HCT116 (cell line): ENCODE data around the gene LTO1.

Experiments used
- CEBPB ChIP-seq: IDR thresholded peaks from 2 replicates; pipeline ENCODE4 v1.6.1; 2012; ENCODE audit warnings: low read depth
- EGR1 ChIP-seq: IDR thresholded peaks from 2 replicates; pipeline ENCODE4 v1.6.1; 2012; ENCODE audit warnings: low read depth
- EZH2 ChIP-seq: fragments of 200-600 bp; sonication (generic); IDR thresholded peaks from 2 replicates; pipeline ENCODE4 v1.6.1; 2017; ENCODE audit warnings: antibody characterized with exemption, mixed run types
- EZH2phosphoT487 ChIP-seq: fragments of 200-600 bp; IDR thresholded peaks from 2 replicates; pipeline ENCODE4 v1.6.1; 2018; ENCODE audit warnings: antibody characterized with exemption, borderline replicate concordance
- JUND ChIP-seq: IDR thresholded peaks from 2 replicates; pipeline ENCODE4 v1.6.1; 2012
- POLR2A ChIP-seq: IDR thresholded peaks from 2 replicates; pipeline ENCODE4 v1.7.0; 2011; ENCODE audit warnings: borderline replicate concordance; ENCODE audit not compliant: insufficient read depth, insufficient read length; ENCODE audit errors: extremely low read depth
- POLR2AphosphoS5 ChIP-seq: IDR thresholded peaks from 2 replicates; pipeline ENCODE4 v1.6.1; 2011; ENCODE audit warnings: mild to moderate bottlenecking, low read depth, low read length, moderate library complexity
- RAD21 ChIP-seq: IDR thresholded peaks from 2 replicates; pipeline ENCODE4 v1.6.1; 2012; ENCODE audit warnings: low read depth, mild to moderate bottlenecking
- YY1 ChIP-seq: IDR thresholded peaks from 2 replicates; pipeline ENCODE4 v1.6.1; 2011; ENCODE audit warnings: low read length, low read depth, moderate library complexity, mild to moderate bottlenecking; ENCODE audit not compliant: insufficient replicate concordance; ENCODE audit errors: extremely low read depth
- TF ChIP-seq, protein P1 (sequence below), 3 experiments: fragments of 200-600 bp in 1 of 3; sonication (generic) in 1 of 3; IDR thresholded peaks in 2 of 3; conservative IDR thresholded peaks in 1 of 3; 2 replicates each; pipeline ENCODE4 v1.5.1; 2012 to 2017; ENCODE audit warnings: low read depth in 2 of 3, low read length in 2 of 3, antibody characterized with exemption in 1 of 3, borderline replicate concordance in 1 of 3, control low read depth in 1 of 3, mild to moderate bottlenecking in 1 of 3, mixed read lengths in 1 of 3, mixed run types in 1 of 3, moderate library complexity in 1 of 3; ENCODE audit not compliant: insufficient read depth in 1 of 3
- TF ChIP-seq, protein P2 (sequence below): IDR thresholded peaks from 2 replicates; pipeline ENCODE4 v1.6.1; 2012
- TF ChIP-seq, protein P3 (sequence below): IDR thresholded peaks from 2 replicates; pipeline ENCODE4 v1.6.1; 2012; ENCODE audit warnings: low read depth

DNA sequence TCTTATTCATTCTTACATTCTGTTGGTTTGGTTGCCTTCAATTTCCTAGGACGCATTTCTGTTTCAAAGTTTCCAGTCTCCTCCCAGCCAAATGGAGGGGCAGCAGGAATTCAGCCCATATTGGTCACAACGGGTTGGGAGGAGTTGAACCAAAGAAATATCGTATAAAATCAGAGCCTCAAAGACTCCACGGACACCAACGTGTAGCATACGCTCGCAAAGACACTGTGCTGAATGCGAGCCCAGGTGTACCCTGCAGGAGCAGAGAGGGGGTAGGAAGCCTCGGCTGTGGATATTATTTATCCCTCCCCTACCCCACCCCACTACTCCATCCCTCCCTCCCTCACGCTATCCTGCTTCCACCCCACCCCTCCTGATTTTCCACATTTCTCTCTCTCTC lies 49.7 kb downstream of the LTO1 start:
- no peak for TF ChIP-seq EZH2phosphoT487
- TF ChIP-seq POLR2AphosphoS5 = no peak
- TF ChIP-seq, protein P1, sequence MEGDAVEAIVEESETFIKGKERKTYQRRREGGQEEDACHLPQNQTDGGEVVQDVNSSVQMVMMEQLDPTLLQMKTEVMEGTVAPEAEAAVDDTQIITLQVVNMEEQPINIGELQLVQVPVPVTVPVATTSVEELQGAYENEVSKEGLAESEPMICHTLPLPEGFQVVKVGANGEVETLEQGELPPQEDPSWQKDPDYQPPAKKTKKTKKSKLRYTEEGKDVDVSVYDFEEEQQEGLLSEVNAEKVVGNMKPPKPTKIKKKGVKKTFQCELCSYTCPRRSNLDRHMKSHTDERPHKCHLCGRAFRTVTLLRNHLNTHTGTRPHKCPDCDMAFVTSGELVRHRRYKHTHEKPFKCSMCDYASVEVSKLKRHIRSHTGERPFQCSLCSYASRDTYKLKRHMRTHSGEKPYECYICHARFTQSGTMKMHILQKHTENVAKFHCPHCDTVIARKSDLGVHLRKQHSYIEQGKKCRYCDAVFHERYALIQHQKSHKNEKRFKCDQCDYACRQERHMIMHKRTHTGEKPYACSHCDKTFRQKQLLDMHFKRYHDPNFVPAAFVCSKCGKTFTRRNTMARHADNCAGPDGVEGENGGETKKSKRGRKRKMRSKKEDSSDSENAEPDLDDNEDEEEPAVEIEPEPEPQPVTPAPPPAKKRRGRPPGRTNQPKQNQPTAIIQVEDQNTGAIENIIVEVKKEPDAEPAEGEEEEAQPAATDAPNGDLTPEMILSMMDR (IDR thresholded peaks at IDR 0.05 in 2 of 3, conservative IDR thresholded peaks at IDR 0.05 in 1 of 3; ENCODE audit: borderline replicate concordance in 1 of 3, insufficient read depth in 1 of 3, low read depth in 2 of 3, low read length in 2 of 3) = no peak
- no peak for TF ChIP-seq EZH2
- TF ChIP-seq JUND = no peak
- TF ChIP-seq RAD21 = no peak
- TF ChIP-seq, protein P2, sequence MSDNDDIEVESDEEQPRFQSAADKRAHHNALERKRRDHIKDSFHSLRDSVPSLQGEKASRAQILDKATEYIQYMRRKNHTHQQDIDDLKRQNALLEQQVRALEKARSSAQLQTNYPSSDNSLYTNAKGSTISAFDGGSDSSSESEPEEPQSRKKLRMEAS = no peak
- TF ChIP-seq YY1 = no peak
- no peak for TF ChIP-seq POLR2A
- TF ChIP-seq, protein P3, sequence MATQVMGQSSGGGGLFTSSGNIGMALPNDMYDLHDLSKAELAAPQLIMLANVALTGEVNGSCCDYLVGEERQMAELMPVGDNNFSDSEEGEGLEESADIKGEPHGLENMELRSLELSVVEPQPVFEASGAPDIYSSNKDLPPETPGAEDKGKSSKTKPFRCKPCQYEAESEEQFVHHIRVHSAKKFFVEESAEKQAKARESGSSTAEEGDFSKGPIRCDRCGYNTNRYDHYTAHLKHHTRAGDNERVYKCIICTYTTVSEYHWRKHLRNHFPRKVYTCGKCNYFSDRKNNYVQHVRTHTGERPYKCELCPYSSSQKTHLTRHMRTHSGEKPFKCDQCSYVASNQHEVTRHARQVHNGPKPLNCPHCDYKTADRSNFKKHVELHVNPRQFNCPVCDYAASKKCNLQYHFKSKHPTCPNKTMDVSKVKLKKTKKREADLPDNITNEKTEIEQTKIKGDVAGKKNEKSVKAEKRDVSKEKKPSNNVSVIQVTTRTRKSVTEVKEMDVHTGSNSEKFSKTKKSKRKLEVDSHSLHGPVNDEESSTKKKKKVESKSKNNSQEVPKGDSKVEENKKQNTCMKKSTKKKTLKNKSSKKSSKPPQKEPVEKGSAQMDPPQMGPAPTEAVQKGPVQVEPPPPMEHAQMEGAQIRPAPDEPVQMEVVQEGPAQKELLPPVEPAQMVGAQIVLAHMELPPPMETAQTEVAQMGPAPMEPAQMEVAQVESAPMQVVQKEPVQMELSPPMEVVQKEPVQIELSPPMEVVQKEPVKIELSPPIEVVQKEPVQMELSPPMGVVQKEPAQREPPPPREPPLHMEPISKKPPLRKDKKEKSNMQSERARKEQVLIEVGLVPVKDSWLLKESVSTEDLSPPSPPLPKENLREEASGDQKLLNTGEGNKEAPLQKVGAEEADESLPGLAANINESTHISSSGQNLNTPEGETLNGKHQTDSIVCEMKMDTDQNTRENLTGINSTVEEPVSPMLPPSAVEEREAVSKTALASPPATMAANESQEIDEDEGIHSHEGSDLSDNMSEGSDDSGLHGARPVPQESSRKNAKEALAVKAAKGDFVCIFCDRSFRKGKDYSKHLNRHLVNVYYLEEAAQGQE = no peak
- no peak for TF ChIP-seq EGR1
- no peak for TF ChIP-seq CEBPB
